ENCODE data around the gene C1orf21. TPM values are rescaled to one million over a fixed set of nuclear protein-coding genes. Genes with fewer than 3 reads are reported as not detected.

The C1orf21 gene
- total and polyA plus RNA-seq, 5 experiments from 2014 or later = 0.60 to 30.9 (median 0.84) TPM

- H3K27me3 Mint-ChIP-seq = peaks cover 4 to 39% (median 15%) of the 10 kb centered on the region in 5 donors
- no peak for DNase-seq
- POLR2A ChIA-PET = no interaction called here
- peaks cover 0 to 5% (median 0%) of the 10 kb centered on the region in 4 donors for H3K4me1 Mint-ChIP-seq
- H3K9me3 Mint-ChIP-seq = peaks cover 0 to 7% (median 3%) of the 10 kb centered on the region in 9 donors
- H3K36me3 Mint-ChIP-seq = no peaks in the 10 kb centered on the region
- no peak overlapping the region for H3K4me3 Mint-ChIP-seq
- ATAC-seq = no peak
- no peak overlapping the region for H3K27ac Mint-ChIP-seq
Observed at GRCh38 chr1:184649451-184649888, 262.6 kb downstream of the C1orf21 start.

- POLR2A ChIA-PET = no interaction called here
- H3K27ac Mint-ChIP-seq = no peak overlapping the region
- no peak overlapping the region for H3K4me3 Mint-ChIP-seq
- H3K27me3 Mint-ChIP-seq = peaks cover 4 to 31% (median 15%) of the 10 kb centered on the region in 5 donors
- H3K4me1 Mint-ChIP-seq = peaks cover 0 to 5% (median 0%) of the 10 kb centered on the region in 4 donors
- peaks cover 0 to 7% (median 3%) of the 10 kb centered on the region in 9 donors for H3K9me3 Mint-ChIP-seq
- ATAC-seq (no peak), DNase-seq (no peak)
- H3K36me3 Mint-ChIP-seq = no peaks in the 10 kb centered on the region
Observed at GRCh38 chr1:184650177-184650866, 263.5 kb downstream of the C1orf21 start.

GRCh38 chr1:184655185-184655584 lies 268.4 kb downstream of the C1orf21 start:
- Mint-ChIP-seq H3K27ac (no peak overlapping the region), H3K4me3 (no peak overlapping the region), H3K4me1 (peaks cover 0 to 1% (median 0%) of the 10 kb centered on the region in 4 donors), H3K9me3 (peaks cover 0 to 7% (median 0%) of the 10 kb centered on the region in 9 donors), H3K27me3 (peaks cover 3 to 25% (median 9%) of the 10 kb centered on the region in 5 donors), H3K36me3 (no peaks in the 10 kb centered on the region)
- POLR2A ChIA-PET = no interaction called here
- DNase-seq (no peak), ATAC-seq (no peak)

- no peak overlapping the region for H3K27ac Mint-ChIP-seq
- H3K4me1 Mint-ChIP-seq = no peaks in the 10 kb centered on the region
- H3K36me3 Mint-ChIP-seq = no peaks in the 10 kb centered on the region
- POLR2A ChIA-PET = no interaction called here
- peaks cover 0 to 7% (median 0%) of the 10 kb centered on the region in 9 donors for H3K9me3 Mint-ChIP-seq
- H3K27me3 Mint-ChIP-seq = peaks cover 3 to 18% (median 4%) of the 10 kb centered on the region in 5 donors
- DNase-seq (no peak), ATAC-seq (no peak)
- no peak overlapping the region for H3K4me3 Mint-ChIP-seq
Observed at GRCh38 chr1:184656221-184656620, 269.4 kb downstream of the C1orf21 start.

- POLR2A ChIA-PET = no interaction called here
- Mint-ChIP-seq H3K9me3 (no peaks in the 10 kb centered on the region), H3K27me3 (peaks cover 0 to 4% (median 1%) of the 10 kb centered on the region in 5 donors), H3K4me1 (no peaks in the 10 kb centered on the region), H3K27ac (no peak overlapping the region), H3K36me3 (no peaks in the 10 kb centered on the region), H3K4me3 (no peak overlapping the region)
- no peak for ATAC-seq
- DNase-seq = no peak
Observed at GRCh38 chr1:184658055-184658454, 271.2 kb downstream of the C1orf21 start.

- no peaks in the 10 kb centered on the region for H3K9me3 Mint-ChIP-seq
- DNase-seq (no peak), ATAC-seq (no peak)
- peaks cover 0 to 22% (median 18%) of the 10 kb centered on the region in 5 donors for H3K27me3 Mint-ChIP-seq
- POLR2A ChIA-PET = no interaction called here
- no peak overlapping the region for H3K27ac Mint-ChIP-seq
- no peak overlapping the region for H3K4me3 Mint-ChIP-seq
- peaks cover 0 to 6% (median 4%) of the 10 kb centered on the region in 4 donors for H3K4me1 Mint-ChIP-seq
- H3K36me3 Mint-ChIP-seq = no peaks in the 10 kb centered on the region
Observed at GRCh38 chr1:184660462-184661191, 273.8 kb downstream of the C1orf21 start.

- H3K9me3 Mint-ChIP-seq = no peaks in the 10 kb centered on the region
- peaks cover 0 to 6% (median 4%) of the 10 kb centered on the region in 4 donors for H3K4me1 Mint-ChIP-seq
- DNase-seq = no peak
- no peaks in the 10 kb centered on the region for H3K36me3 Mint-ChIP-seq
- H3K27ac Mint-ChIP-seq = no peak overlapping the region
- no peak overlapping the region for H3K4me3 Mint-ChIP-seq
- POLR2A ChIA-PET = no interaction called here
- no peak for ATAC-seq
- H3K27me3 Mint-ChIP-seq = peaks cover 0 to 28% (median 18%) of the 10 kb centered on the region in 5 donors
Observed at GRCh38 chr1:184661801-184662200, 275.0 kb downstream of the C1orf21 start.

GRCh38 chr1:184664042-184664660 lies 277.3 kb downstream of the C1orf21 start:
- no peaks in the 10 kb centered on the region for H3K36me3 Mint-ChIP-seq
- peak overlapping the region in 2 of 10 donors; percentile 3 to 57 for H3K27ac Mint-ChIP-seq
- ATAC-seq (no peak), DNase-seq (peak in 4 of 10 donors; percentile 2 to 21 (median 16))
- H3K27me3 Mint-ChIP-seq = peaks cover 0 to 28% (median 18%) of the 10 kb centered on the region in 5 donors
- H3K9me3 Mint-ChIP-seq = no peaks in the 10 kb centered on the region
- peak overlapping the region in 1 of 10 donors; percentile 40 for H3K4me3 Mint-ChIP-seq
- POLR2A ChIA-PET = no interaction called here
- peaks cover 0 to 6% (median 4%) of the 10 kb centered on the region in 4 donors for H3K4me1 Mint-ChIP-seq

- H3K4me3 Mint-ChIP-seq = no peak overlapping the region
- POLR2A ChIA-PET = no interaction called here
- H3K27ac Mint-ChIP-seq = no peak overlapping the region
- DNase-seq = no peak
- no peak for ATAC-seq
- peaks cover 0 to 28% (median 18%) of the 10 kb centered on the region in 5 donors for H3K27me3 Mint-ChIP-seq
- no peaks in the 10 kb centered on the region for H3K9me3 Mint-ChIP-seq
- no peaks in the 10 kb centered on the region for H3K36me3 Mint-ChIP-seq
- H3K4me1 Mint-ChIP-seq = peaks cover 0 to 6% (median 4%) of the 10 kb centered on the region in 4 donors
Observed at GRCh38 chr1:184664661-184665060, 277.8 kb downstream of the C1orf21 start.

- H3K4me3 Mint-ChIP-seq = no peak overlapping the region
- no peaks in the 10 kb centered on the region for H3K9me3 Mint-ChIP-seq
- H3K36me3 Mint-ChIP-seq = no peaks in the 10 kb centered on the region
- peaks cover 0 to 6% (median 4%) of the 10 kb centered on the region in 4 donors for H3K4me1 Mint-ChIP-seq
- DNase-seq (no peak), ATAC-seq (no peak)
- H3K27ac Mint-ChIP-seq = no peak overlapping the region
- peaks cover 0 to 28% (median 18%) of the 10 kb centered on the region in 5 donors for H3K27me3 Mint-ChIP-seq
- POLR2A ChIA-PET = no interaction called here
Observed at GRCh38 chr1:184665360-184665759, 278.5 kb downstream of the C1orf21 start.

- ATAC-seq (no peak), DNase-seq (no peak)
- Mint-ChIP-seq H3K27ac (no peak overlapping the region), H3K9me3 (no peaks in the 10 kb centered on the region), H3K4me3 (no peak overlapping the region), H3K36me3 (no peaks in the 10 kb centered on the region), H3K4me1 (peaks cover 0 to under 1% (median 0%) of the 10 kb centered on the region in 4 donors), H3K27me3 (peaks cover 10 to 43% (median 22%) of the 10 kb centered on the region in 5 donors)
- POLR2A ChIA-PET = no interaction called here
Observed at GRCh38 chr1:184669391-184669790, 282.6 kb downstream of the C1orf21 start.

- POLR2A ChIA-PET = no interaction called here
- Mint-ChIP-seq H3K27me3 (peaks cover 16 to 27% (median 19%) of the 10 kb centered on the region in 5 donors), H3K4me1 (no peaks in the 10 kb centered on the region), H3K27ac (no peak overlapping the region), H3K36me3 (peaks cover 0 to 3% (median 0%) of the 10 kb centered on the region in 3 donors), H3K4me3 (no peak overlapping the region), H3K9me3 (peaks cover 0 to 5% (median 0%) of the 10 kb centered on the region in 9 donors)
- ATAC-seq (no peak), DNase-seq (no peak)
Observed at GRCh38 chr1:184672013-184672726, 285.3 kb downstream of the C1orf21 start.
